WTC11 (cell line): ENCODE measurements around the gene FNIP2. TPM values are rescaled to one million over a fixed set of nuclear protein-coding genes. Genes with fewer than 3 reads are reported as not detected.
A peak's percentile ranks its signal among the peaks of the same experiment; 100 is the strongest.

Source experiments
- ATAC-seq: fragments of 200-7000 bp; cut with Tn5 transposase; 2 replicates; pipeline ENCODE4 v1.10.0; 2021; ENCODE audit warnings: mild to moderate bottlenecking, moderate library complexity
- Bru-seq: library from RNA; stranded (reverse); fragments of 400-500 nt; gene quantifications from one replicate; lab custom pipeline; 2021; lab: Mats Ljungman, UMichigan
- CTCF ChIA-PET: fragments of 300-600 bp; sonication (Branson Sonifier 250); formaldehyde crosslinking; loops from one replicate; lab custom pipeline; 2021; ENCODE audit warnings: antibody characterized with exemption; lab: Charles Lee
- POLR2A ChIA-PET: fragments of 350-600 bp; sonication (Branson Sonifier 250); formaldehyde crosslinking; loops from one replicate; lab custom pipeline; 2021; ENCODE audit warnings: antibody characterized with exemption; lab: Charles Lee
- DNase-seq: peaks from one replicate; pipeline ENCODE4 v3.0.0; 2021; ENCODE audit warnings: low spot score
- H3K27ac Mint-ChIP-seq: 2 replicates; pipeline ENCODE4 v1.8.0; 2021; ENCODE audit warnings: mixed read lengths
- H3K27me3 Mint-ChIP-seq: 2 replicates; pipeline ENCODE4 v1.8.0; 2021; ENCODE audit warnings: low read depth, mild to moderate bottlenecking, moderate library complexity, mixed read lengths
- H3K36me3 Mint-ChIP-seq: 2 replicates; pipeline ENCODE4 v1.8.0; 2021; ENCODE audit warnings: mixed read lengths
- H3K4me1 Mint-ChIP-seq: 2 replicates; pipeline ENCODE4 v1.8.0; 2022; ENCODE audit warnings: mixed read lengths
- H3K4me3 Mint-ChIP-seq: 2 replicates; pipeline ENCODE4 v1.8.0; 2021; ENCODE audit warnings: mild to moderate bottlenecking, moderate library complexity, mixed read lengths
- H3K9me3 Mint-ChIP-seq: 2 replicates; pipeline ENCODE4 v1.8.0; 2021; ENCODE audit warnings: mixed read lengths
- CBFB ChIP-seq: sonication (generic); formaldehyde crosslinking; IDR thresholded peaks from 2 replicates; pipeline ENCODE4 v1.8.1; 2022; ENCODE audit warnings: mild to moderate bottlenecking, low read depth, missing genetic modification reagents
- EMX1 ChIP-seq: fragments of 250-450 bp; sonication (Bioruptor Pico); IDR thresholded peaks from 2 replicates; pipeline ENCODE4 v1.8.0; 2021; ENCODE audit warnings: mild to moderate bottlenecking
- FOXP1 ChIP-seq: sonication (generic); formaldehyde crosslinking; IDR thresholded peaks from 2 replicates; pipeline ENCODE4 v1.8.0; 2022; ENCODE audit warnings: missing genetic modification reagents, mild to moderate bottlenecking, moderate library complexity, borderline replicate concordance
- HMGA2 ChIP-seq: fragments of 250-450 bp; sonication (Bioruptor Pico); IDR thresholded peaks from 2 replicates; pipeline ENCODE4 v1.4.0; 2021; ENCODE audit warnings: mild to moderate bottlenecking, moderate library complexity
- JAZF1 ChIP-seq: fragments of 250-450 bp; sonication (Bioruptor Pico); IDR thresholded peaks from 2 replicates; pipeline ENCODE4 v1.9.0; 2021; ENCODE audit warnings: moderate library complexity, mild to moderate bottlenecking, inconsistent platforms
- MYBL2 ChIP-seq: sonication (generic); formaldehyde crosslinking; IDR thresholded peaks from 2 replicates; pipeline ENCODE4 v1.8.1; 2023; ENCODE audit warnings: mild to moderate bottlenecking, moderate library complexity, missing genetic modification reagents
- OVOL2 ChIP-seq: fragments of 250-450 bp; sonication (Bioruptor Pico); IDR thresholded peaks from 2 replicates; pipeline ENCODE4 v1.9.0; 2021; ENCODE audit warnings: mild to moderate bottlenecking, borderline replicate concordance
- PRRX2 ChIP-seq: fragments of 250-450 bp; sonication (Bioruptor Pico); IDR thresholded peaks from 2 replicates; pipeline ENCODE4 v1.8.0; 2021; ENCODE audit warnings: mild to moderate bottlenecking
- RORB ChIP-seq: fragments of 250-450 bp; sonication (Bioruptor Pico); IDR thresholded peaks from 2 replicates; pipeline ENCODE4 v1.9.0; 2021; ENCODE audit warnings: mild to moderate bottlenecking
- SMAD3 ChIP-seq: sonication (generic); formaldehyde crosslinking; IDR thresholded peaks from 2 replicates; pipeline ENCODE4 v1.8.0; 2022; ENCODE audit warnings: missing genetic modification reagents, mild to moderate bottlenecking, borderline replicate concordance
- SP1 ChIP-seq: sonication (generic); formaldehyde crosslinking; conservative IDR thresholded peaks from 2 replicates; pipeline ENCODE4 v1.8.1; 2022; ENCODE audit warnings: missing genetic modification reagents
- TEAD4 ChIP-seq: sonication (generic); formaldehyde crosslinking; IDR thresholded peaks from 2 replicates; pipeline ENCODE4 v1.8.0; 2022; ENCODE audit warnings: mild to moderate bottlenecking, missing genetic modification reagents
- ZNF263 ChIP-seq: sonication (generic); formaldehyde crosslinking; IDR thresholded peaks from 2 replicates; pipeline ENCODE4 v1.8.1; 2022; ENCODE audit warnings: low read depth, mild to moderate bottlenecking, moderate library complexity, missing genetic modification reagents
- long read RNA-seq, 3 experiments: library from RNA in 1 of 3; library from capped mRNA in 1 of 3; library from polyadenylated mRNA in 1 of 3; unstranded in 2 of 3; stranded (forward) in 1 of 3; transcript quantifications; one replicate each; pipeline ENCODE4 v2.0.0, GENCODE V29; 2021
- total RNA-seq: library from RNA; stranded (reverse); gene quantifications from 3 replicates; pipeline ENCODE4 v1.2.3, GENCODE V29; 2021
- TF ChIP-seq, protein P1 (sequence below): sonication (generic); formaldehyde crosslinking; IDR thresholded peaks from 2 replicates; pipeline ENCODE4 v1.8.1; 2023; ENCODE audit warnings: mild to moderate bottlenecking, missing genetic modification reagents
- TF ChIP-seq, protein P2 (sequence below): fragments of 250-450 bp; sonication (Bioruptor Pico); IDR thresholded peaks from 2 replicates; pipeline ENCODE4 v1.9.0; 2021; ENCODE audit warnings: mild to moderate bottlenecking, borderline replicate concordance
- TF ChIP-seq, protein P3 (sequence below): sonication (generic); formaldehyde crosslinking; IDR thresholded peaks from 2 replicates; pipeline ENCODE4 v1.8.0; 2023; ENCODE audit warnings: missing genetic modification reagents, mild to moderate bottlenecking, borderline replicate concordance
- TF ChIP-seq, protein P4 (sequence below): sonication (generic); formaldehyde crosslinking; IDR thresholded peaks from 2 replicates; pipeline ENCODE4 v1.8.0; 2022; ENCODE audit warnings: mild to moderate bottlenecking, missing genetic modification reagents
- TF ChIP-seq, protein P5 (sequence below): sonication (generic); formaldehyde crosslinking; IDR thresholded peaks from 2 replicates; pipeline ENCODE4 v1.8.0; 2023; ENCODE audit warnings: mild to moderate bottlenecking, missing genetic modification reagents
- TF ChIP-seq, protein P6 (sequence below): sonication (generic); formaldehyde crosslinking; IDR thresholded peaks from 2 replicates; pipeline ENCODE4 v1.8.1; 2023; ENCODE audit warnings: mild to moderate bottlenecking, moderate library complexity, missing genetic modification reagents

The FNIP2 gene
- total RNA-seq, result 8.2 to 10.2 TPM (median 8.6 TPM) in 3 replicates
- percentile 63 among the genes with signal in this experiment for Bru-seq, nascent RNA
- long read RNA-seq, experiment 1, partial matches to known transcripts, result 4 of 29 reads
- long read RNA-seq, experiment 1, other reads (novel, unspliced or antisense), result 25 of 29 reads
- long read RNA-seq, experiment 2, partial matches to known transcripts, result 7 of 9 reads
- long read RNA-seq, experiment 2, other reads (novel, unspliced or antisense), result 2 of 9 reads
- long read RNA-seq, experiment 3, result 0 reads

DNA sequence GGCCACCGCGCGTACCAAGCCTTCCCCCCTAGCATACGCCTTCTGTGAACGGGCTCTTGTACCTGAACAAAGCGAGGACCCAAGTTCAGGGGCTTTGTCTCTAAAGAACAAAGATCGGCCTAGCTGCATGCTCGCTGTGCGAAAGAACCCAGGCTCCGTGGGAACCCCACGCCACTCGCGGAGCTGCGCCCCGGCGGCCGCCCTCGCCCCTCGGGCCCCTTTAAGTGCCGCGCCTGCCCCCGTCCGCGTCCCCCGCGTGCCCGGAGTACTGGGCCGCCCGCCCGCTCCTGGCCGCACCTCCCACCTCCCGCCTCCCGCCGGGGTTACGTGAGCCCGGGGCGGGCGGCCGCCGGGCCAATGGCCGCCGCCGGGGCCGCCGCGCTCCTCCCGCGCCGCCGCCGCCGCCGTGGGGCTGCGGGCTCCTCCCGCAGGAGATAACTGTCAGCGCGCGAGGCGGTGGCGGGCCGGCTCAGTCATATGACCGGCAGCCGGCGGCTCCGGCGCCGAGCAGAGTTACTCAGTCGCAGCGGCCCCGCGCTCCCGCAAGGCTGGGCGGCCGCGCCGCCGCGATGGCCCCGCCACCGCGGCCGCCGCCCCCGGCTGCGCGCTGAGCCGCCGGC is at the start of gene FNIP2:
Gene FNIP2, plus strand, starts transcription at position 472 of the 620 bp plus-strand sequence. CDS start 187 bp downstream, outside the sequence.
- Mint-ChIP-seq H3K4me1 (peaks cover 29% of the 10 kb centered on the region), H3K27me3 (peaks cover 22% of the 10 kb centered on the region), H3K36me3 (no peaks in the 10 kb centered on the region), H3K9me3 (no peaks in the 10 kb centered on the region), H3K27ac (peak within 1 kb of the TSS; percentile 58), H3K4me3 (peak within 1 kb of the TSS; percentile 98)
- DNase-seq (peak; percentile 73), ATAC-seq (peak; percentile 87)
- POLR2A ChIA-PET, result interaction anchor here (0.6 kb wide), 2 partner anchors 11 to 71 kb away, joined by 3 read pairs; no protein-coding TSS in a partner anchor
- CTCF ChIA-PET, result no interaction called here
- no peak for TF ChIP-seq ZNF263 (CRISPR knock-in tag)
- TF ChIP-seq, protein P1, sequence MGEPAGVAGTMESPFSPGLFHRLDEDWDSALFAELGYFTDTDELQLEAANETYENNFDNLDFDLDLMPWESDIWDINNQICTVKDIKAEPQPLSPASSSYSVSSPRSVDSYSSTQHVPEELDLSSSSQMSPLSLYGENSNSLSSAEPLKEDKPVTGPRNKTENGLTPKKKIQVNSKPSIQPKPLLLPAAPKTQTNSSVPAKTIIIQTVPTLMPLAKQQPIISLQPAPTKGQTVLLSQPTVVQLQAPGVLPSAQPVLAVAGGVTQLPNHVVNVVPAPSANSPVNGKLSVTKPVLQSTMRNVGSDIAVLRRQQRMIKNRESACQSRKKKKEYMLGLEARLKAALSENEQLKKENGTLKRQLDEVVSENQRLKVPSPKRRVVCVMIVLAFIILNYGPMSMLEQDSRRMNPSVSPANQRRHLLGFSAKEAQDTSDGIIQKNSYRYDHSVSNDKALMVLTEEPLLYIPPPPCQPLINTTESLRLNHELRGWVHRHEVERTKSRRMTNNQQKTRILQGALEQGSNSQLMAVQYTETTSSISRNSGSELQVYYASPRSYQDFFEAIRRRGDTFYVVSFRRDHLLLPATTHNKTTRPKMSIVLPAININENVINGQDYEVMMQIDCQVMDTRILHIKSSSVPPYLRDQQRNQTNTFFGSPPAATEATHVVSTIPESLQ (CRISPR knock-in tag), result no peak
- TF ChIP-seq HMGA2 (CRISPR knock-in tag), result no peak
- peak; percentile 63; the same call in 1 of the 2 replicates for TF ChIP-seq FOXP1 (CRISPR knock-in tag)
- no peak for TF ChIP-seq OVOL2 (CRISPR knock-in tag)
- TF ChIP-seq PRRX2 (CRISPR knock-in tag), result no peak
- TF ChIP-seq RORB, result no peak
- TF ChIP-seq JAZF1, result no peak
- TF ChIP-seq SP1 (CRISPR knock-in tag), result 0 out of 2 replicates have a peak, but pooled peaks have one; percentile 55
- no peak for TF ChIP-seq CBFB (CRISPR knock-in tag)
- TF ChIP-seq, protein P2, sequence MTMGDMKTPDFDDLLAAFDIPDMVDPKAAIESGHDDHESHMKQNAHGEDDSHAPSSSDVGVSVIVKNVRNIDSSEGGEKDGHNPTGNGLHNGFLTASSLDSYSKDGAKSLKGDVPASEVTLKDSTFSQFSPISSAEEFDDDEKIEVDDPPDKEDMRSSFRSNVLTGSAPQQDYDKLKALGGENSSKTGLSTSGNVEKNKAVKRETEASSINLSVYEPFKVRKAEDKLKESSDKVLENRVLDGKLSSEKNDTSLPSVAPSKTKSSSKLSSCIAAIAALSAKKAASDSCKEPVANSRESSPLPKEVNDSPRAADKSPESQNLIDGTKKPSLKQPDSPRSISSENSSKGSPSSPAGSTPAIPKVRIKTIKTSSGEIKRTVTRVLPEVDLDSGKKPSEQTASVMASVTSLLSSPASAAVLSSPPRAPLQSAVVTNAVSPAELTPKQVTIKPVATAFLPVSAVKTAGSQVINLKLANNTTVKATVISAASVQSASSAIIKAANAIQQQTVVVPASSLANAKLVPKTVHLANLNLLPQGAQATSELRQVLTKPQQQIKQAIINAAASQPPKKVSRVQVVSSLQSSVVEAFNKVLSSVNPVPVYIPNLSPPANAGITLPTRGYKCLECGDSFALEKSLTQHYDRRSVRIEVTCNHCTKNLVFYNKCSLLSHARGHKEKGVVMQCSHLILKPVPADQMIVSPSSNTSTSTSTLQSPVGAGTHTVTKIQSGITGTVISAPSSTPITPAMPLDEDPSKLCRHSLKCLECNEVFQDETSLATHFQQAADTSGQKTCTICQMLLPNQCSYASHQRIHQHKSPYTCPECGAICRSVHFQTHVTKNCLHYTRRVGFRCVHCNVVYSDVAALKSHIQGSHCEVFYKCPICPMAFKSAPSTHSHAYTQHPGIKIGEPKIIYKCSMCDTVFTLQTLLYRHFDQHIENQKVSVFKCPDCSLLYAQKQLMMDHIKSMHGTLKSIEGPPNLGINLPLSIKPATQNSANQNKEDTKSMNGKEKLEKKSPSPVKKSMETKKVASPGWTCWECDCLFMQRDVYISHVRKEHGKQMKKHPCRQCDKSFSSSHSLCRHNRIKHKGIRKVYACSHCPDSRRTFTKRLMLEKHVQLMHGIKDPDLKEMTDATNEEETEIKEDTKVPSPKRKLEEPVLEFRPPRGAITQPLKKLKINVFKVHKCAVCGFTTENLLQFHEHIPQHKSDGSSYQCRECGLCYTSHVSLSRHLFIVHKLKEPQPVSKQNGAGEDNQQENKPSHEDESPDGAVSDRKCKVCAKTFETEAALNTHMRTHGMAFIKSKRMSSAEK, result no peak
- TF ChIP-seq, protein P3, sequence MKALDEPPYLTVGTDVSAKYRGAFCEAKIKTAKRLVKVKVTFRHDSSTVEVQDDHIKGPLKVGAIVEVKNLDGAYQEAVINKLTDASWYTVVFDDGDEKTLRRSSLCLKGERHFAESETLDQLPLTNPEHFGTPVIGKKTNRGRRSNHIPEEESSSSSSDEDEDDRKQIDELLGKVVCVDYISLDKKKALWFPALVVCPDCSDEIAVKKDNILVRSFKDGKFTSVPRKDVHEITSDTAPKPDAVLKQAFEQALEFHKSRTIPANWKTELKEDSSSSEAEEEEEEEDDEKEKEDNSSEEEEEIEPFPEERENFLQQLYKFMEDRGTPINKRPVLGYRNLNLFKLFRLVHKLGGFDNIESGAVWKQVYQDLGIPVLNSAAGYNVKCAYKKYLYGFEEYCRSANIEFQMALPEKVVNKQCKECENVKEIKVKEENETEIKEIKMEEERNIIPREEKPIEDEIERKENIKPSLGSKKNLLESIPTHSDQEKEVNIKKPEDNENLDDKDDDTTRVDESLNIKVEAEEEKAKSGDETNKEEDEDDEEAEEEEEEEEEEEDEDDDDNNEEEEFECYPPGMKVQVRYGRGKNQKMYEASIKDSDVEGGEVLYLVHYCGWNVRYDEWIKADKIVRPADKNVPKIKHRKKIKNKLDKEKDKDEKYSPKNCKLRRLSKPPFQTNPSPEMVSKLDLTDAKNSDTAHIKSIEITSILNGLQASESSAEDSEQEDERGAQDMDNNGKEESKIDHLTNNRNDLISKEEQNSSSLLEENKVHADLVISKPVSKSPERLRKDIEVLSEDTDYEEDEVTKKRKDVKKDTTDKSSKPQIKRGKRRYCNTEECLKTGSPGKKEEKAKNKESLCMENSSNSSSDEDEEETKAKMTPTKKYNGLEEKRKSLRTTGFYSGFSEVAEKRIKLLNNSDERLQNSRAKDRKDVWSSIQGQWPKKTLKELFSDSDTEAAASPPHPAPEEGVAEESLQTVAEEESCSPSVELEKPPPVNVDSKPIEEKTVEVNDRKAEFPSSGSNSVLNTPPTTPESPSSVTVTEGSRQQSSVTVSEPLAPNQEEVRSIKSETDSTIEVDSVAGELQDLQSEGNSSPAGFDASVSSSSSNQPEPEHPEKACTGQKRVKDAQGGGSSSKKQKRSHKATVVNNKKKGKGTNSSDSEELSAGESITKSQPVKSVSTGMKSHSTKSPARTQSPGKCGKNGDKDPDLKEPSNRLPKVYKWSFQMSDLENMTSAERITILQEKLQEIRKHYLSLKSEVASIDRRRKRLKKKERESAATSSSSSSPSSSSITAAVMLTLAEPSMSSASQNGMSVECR (CRISPR knock-in tag), result peak; percentile 81; the same call in 1 of the 2 replicates
- TF ChIP-seq, protein P4, sequence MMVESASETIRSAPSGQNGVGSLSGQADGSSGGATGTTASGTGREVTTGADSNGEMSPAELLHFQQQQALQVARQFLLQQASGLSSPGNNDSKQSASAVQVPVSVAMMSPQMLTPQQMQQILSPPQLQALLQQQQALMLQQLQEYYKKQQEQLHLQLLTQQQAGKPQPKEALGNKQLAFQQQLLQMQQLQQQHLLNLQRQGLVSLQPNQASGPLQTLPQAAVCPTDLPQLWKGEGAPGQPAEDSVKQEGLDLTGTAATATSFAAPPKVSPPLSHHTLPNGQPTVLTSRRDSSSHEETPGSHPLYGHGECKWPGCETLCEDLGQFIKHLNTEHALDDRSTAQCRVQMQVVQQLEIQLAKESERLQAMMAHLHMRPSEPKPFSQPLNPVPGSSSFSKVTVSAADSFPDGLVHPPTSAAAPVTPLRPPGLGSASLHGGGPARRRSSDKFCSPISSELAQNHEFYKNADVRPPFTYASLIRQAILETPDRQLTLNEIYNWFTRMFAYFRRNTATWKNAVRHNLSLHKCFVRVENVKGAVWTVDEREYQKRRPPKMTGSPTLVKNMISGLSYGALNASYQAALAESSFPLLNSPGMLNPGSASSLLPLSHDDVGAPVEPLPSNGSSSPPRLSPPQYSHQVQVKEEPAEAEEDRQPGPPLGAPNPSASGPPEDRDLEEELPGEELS, result peak; percentile 85; the same call in 1 of the 2 replicates
- TF ChIP-seq, protein P5, sequence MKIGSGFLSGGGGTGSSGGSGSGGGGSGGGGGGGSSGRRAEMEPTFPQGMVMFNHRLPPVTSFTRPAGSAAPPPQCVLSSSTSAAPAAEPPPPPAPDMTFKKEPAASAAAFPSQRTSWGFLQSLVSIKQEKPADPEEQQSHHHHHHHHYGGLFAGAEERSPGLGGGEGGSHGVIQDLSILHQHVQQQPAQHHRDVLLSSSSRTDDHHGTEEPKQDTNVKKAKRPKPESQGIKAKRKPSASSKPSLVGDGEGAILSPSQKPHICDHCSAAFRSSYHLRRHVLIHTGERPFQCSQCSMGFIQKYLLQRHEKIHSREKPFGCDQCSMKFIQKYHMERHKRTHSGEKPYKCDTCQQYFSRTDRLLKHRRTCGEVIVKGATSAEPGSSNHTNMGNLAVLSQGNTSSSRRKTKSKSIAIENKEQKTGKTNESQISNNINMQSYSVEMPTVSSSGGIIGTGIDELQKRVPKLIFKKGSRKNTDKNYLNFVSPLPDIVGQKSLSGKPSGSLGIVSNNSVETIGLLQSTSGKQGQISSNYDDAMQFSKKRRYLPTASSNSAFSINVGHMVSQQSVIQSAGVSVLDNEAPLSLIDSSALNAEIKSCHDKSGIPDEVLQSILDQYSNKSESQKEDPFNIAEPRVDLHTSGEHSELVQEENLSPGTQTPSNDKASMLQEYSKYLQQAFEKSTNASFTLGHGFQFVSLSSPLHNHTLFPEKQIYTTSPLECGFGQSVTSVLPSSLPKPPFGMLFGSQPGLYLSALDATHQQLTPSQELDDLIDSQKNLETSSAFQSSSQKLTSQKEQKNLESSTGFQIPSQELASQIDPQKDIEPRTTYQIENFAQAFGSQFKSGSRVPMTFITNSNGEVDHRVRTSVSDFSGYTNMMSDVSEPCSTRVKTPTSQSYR (CRISPR knock-in tag), result no peak
- 0 out of 2 replicates have a peak, but pooled peaks have one; percentile 44 for TF ChIP-seq EMX1
- no peak for TF ChIP-seq TEAD4
- peak; percentile 85 for TF ChIP-seq SMAD3
- TF ChIP-seq MYBL2 (CRISPR knock-in tag), result no peak
- TF ChIP-seq, protein P6, sequence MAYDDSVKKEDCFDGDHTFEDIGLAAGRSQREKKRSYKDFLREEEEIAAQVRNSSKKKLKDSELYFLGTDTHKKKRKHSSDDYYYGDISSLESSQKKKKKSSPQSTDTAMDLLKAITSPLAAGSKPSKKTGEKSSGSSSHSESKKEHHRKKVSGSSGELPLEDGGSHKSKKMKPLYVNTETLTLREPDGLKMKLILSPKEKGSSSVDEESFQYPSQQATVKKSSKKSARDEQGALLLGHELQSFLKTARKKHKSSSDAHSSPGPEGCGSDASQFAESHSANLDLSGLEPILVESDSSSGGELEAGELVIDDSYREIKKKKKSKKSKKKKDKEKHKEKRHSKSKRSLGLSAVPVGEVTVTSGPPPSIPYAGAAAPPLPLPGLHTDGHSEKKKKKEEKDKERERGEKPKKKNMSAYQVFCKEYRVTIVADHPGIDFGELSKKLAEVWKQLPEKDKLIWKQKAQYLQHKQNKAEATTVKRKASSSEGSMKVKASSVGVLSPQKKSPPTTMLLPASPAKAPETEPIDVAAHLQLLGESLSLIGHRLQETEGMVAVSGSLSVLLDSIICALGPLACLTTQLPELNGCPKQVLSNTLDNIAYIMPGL, result no peak
